ENCODE data around the gene SELENOF.

DNA sequence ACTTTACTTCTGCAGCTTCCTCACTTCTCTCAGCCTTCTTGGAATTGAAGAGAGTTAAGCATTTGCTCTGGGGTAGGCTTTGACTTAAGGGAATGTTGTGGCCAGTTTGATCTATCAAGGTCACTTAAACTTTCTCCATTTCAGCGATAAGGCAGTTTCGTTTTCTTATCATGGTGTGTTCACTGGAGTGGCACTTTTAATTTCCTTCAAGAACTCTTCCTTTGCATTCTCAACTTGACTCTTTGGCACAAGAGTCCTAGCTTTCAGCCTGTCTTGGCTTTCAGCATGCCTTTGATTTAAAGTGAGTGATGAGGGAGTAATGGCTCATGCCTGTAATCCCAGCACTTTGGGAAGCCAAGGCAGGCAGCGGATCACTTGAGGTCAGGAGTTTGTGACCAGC is 39.2 kb upstream of the SELENOF start:
- no peak for TF ChIP-seq CTCF (IDR thresholded peaks at IDR 0.05; ENCODE audit: low read length)
- TF ChIP-seq EZH2 (IDR thresholded peaks at IDR 0.05; ENCODE audit: borderline replicate concordance, low read length) = no peak

Measured in OCI-LY1 (cell line).